GM12873 (cell line): Measurements from ENCODE around the gene MED6.

ENCODE experiments used
- CTCF ChIP-seq: IDR thresholded peaks from 2 replicates; pipeline ENCODE4 v1.5.1; 2012; ENCODE audit warnings: low read depth, mild to moderate bottlenecking, moderate library complexity, low read length, control low read depth; ENCODE audit not compliant: insufficient read depth; ENCODE audit errors: missing control alignments

The MED6 gene

GRCh38 chr14:70597731-70598130 is 2.7 kb downstream of the MED6 start:
- no peak for TF ChIP-seq CTCF

GRCh38 chr14:70595443-70596185 is 4.8 kb downstream of the MED6 start:
- no peak for TF ChIP-seq CTCF

DNA sequence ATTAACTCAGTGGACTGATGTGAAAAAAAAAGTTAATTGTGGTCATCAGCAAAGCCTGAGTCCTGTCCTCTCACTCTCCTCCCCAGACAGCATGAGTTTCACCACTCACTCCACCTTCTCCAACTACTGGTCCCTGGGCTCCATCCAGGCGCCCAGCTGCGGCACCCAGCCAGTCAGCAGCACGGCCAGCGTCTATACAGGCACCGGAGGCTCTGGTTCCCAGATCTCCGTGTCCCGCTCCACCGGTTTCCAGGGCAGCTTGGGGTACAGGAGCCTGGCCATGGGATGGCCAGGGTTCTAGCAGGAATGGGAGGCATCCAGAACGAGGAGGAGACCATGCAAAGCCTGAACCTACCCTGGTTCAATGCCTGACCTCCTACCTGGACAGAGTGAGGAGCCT is 6.0 kb downstream of the MED6 start:
- no peak for TF ChIP-seq CTCF

DNA sequence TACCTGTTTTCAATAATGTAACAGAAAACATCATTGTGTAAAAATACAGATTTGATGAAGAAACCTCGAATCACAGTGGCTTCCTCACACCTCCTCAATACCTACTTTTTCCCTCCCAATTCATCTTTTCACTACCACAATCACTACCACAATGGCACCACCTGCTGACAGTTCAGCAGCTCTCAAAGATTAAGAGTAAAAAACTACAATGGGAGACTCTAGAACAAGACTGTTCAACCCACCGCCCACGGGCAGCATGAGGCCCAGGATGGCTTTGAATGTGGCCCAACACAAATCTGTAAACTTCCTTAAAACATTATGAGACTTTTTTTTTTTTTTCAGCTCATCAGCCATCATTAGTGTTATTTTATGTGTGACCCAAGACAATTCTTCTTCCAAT is 15.2 kb downstream of the MED6 start:
- TF ChIP-seq CTCF = no peak

DNA sequence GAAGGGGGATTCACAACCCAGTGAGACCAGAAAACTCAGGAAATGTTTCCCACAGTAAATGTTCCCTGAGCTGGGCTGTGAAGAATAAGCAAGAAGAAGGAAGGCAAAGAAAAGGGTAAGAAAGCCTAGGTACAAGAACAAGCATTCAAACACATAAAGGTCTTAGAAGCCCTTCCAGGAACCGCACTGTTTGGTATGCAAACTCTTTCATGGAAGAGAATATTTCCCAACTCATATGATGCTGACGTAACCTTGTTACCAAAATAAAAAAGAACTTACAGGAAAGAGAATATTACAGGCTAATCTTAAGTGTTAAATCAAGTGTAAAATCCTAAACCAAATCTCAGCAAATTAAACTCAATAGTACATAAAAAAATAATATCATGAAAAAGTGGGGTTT is 23.6 kb downstream of the MED6 start:
- no peak for TF ChIP-seq CTCF

- TF ChIP-seq CTCF = no peak
Observed at GRCh38 chr14:70573050-70573449, 27.4 kb downstream of the MED6 start.

- TF ChIP-seq CTCF = no peak
Observed at GRCh38 chr14:70571139-70571538, 29.3 kb downstream of the MED6 start.
